HepG2 (cell line): ENCODE measurements around the gene SLC12A9. TPM values are rescaled to one million over a fixed set of nuclear protein-coding genes. Genes with fewer than 3 reads are reported as not detected.

ENCODE experiments used
- CEBPB ChIP-seq: IDR thresholded peaks from 2 replicates; pipeline ENCODE4 v1.6.1; 2011; ENCODE audit warnings: low read depth, low read length, improper control_type of control experiment, borderline replicate concordance
- ISX ChIP-seq: sonication (generic); formaldehyde crosslinking; conservative IDR thresholded peaks from 2 replicates; pipeline ENCODE4 v1.5.0; 2020; ENCODE audit warnings: missing genetic modification reagents
- JUN ChIP-seq: sonication (generic); formaldehyde crosslinking; IDR thresholded peaks from 2 replicates; pipeline ENCODE4 v1.4.0; 2020; ENCODE audit warnings: mild to moderate bottlenecking, missing genetic modification reagents
- KDM5B ChIP-seq: sonication (generic); formaldehyde crosslinking; IDR thresholded peaks from 2 replicates; pipeline ENCODE4 v1.4.0; 2020; ENCODE audit warnings: missing genetic modification reagents, mild to moderate bottlenecking, borderline replicate concordance
- LCORL ChIP-seq, 2 experiments: fragments of 450-650 bp in 1 of 2; sonication (generic) in 1 of 2; formaldehyde crosslinking in 1 of 2; IDR thresholded peaks; 2 replicates each; pipeline versions ENCODE4 v1.5.0 to v1.6.1; 2017 to 2020; ENCODE audit warnings: antibody characterized with exemption in 1 of 2, missing genetic modification reagents in 1 of 2
- MBNL3 ChIP-seq: fragments of 250-450 bp; sonication (Bioruptor Pico); conservative IDR thresholded peaks from 2 replicates; pipeline ENCODE4 v1.8.0; 2022; ENCODE audit warnings: mild to moderate bottlenecking, inconsistent platforms
- POLR2AphosphoS5 ChIP-seq: IDR thresholded peaks from 2 replicates; pipeline ENCODE4 v1.6.1; 2012; ENCODE audit warnings: low read depth, low read length
- PTBP1 ChIP-seq: fragments of 200-400 bp; formaldehyde crosslinking; IDR thresholded peaks from 2 replicates; pipeline ENCODE4 v1.6.1; 2018; ENCODE audit warnings: low read length, low read depth; ENCODE audit not compliant: poor library complexity, severe bottlenecking
- STAG1 ChIP-seq: sonication (generic); formaldehyde crosslinking; IDR thresholded peaks from 2 replicates; pipeline ENCODE4 v1.4.0; 2020; ENCODE audit warnings: missing genetic modification reagents
- TIGD3 ChIP-seq: sonication (generic); formaldehyde crosslinking; IDR thresholded peaks from 2 replicates; pipeline ENCODE4 v1.5.1; 2020; ENCODE audit warnings: mild to moderate bottlenecking, missing genetic modification reagents, borderline replicate concordance
- XRCC5 ChIP-seq: fragments of 200-400 bp; formaldehyde crosslinking; optimal IDR thresholded peaks from 2 replicates; pipeline ENCODE3; 2017; ENCODE audit warnings: mild to moderate bottlenecking, low read length
- ZBTB10 ChIP-seq: sonication (generic); formaldehyde crosslinking; IDR thresholded peaks from 2 replicates; pipeline ENCODE4 v1.4.0; 2020; ENCODE audit warnings: missing genetic modification reagents, borderline replicate concordance
- ZC3H13 ChIP-seq: sonication (generic); formaldehyde crosslinking; IDR thresholded peaks from 2 replicates; pipeline ENCODE4 v1.8.1; 2023; ENCODE audit warnings: mild to moderate bottlenecking, missing genetic modification reagents, moderate library complexity
- ZFP62 ChIP-seq: sonication (generic); formaldehyde crosslinking; IDR thresholded peaks from 2 replicates; pipeline ENCODE4 v1.4.0; 2020; ENCODE audit warnings: missing genetic modification reagents
- ZNF24 ChIP-seq: fragments of 450-650 bp; IDR thresholded peaks from 2 replicates; pipeline ENCODE4 v1.6.1; 2017; ENCODE audit warnings: antibody characterized with exemption, mild to moderate bottlenecking
- ZNF501 ChIP-seq: sonication (generic); formaldehyde crosslinking; IDR thresholded peaks from 2 replicates; pipeline ENCODE4 v1.5.1; 2020; ENCODE audit warnings: mild to moderate bottlenecking, moderate library complexity, missing genetic modification reagents
- ZSCAN25 ChIP-seq: sonication (generic); formaldehyde crosslinking; IDR thresholded peaks from 2 replicates; pipeline ENCODE4 v1.8.0; 2022; ENCODE audit warnings: mild to moderate bottlenecking, missing genetic modification reagents
- ZUFSP ChIP-seq: sonication (generic); formaldehyde crosslinking; IDR thresholded peaks from 2 replicates; pipeline ENCODE4 v1.9.0; 2021; ENCODE audit warnings: missing genetic modification reagents, mild to moderate bottlenecking, borderline replicate concordance
- polyA plus RNA-seq, 8 experiments: library from polyadenylated mRNA; depleted of rRNA in 3 of 8; stranded (reverse) in 7 of 8; unstranded in 1 of 8; fragments of >200 nt; fragmentation: Illumina TruSeq in 4 of 8; extraction: Trizol in 4 of 8; gene quantifications; 2 replicates each; pipeline versions ENCODE4 v1.2.1 to v1.2.3, GENCODE V29; 2011 to 2016; ENCODE audit warnings: low read depth in 4 of 8, missing spikeins in 1 of 8, mixed read lengths in 1 of 8; ENCODE audit not compliant: insufficient read depth in 1 of 8
- total RNA-seq, 5 experiments: library from RNA; depleted of rRNA; stranded (reverse); fragments of >200 nt; fragmentation: Illumina TruSeq; extraction: Trizol; gene quantifications; 2 replicates each; pipeline ENCODE4 v1.2.3, GENCODE V29; 2016; ENCODE audit warnings: low read depth in 1 of 5
- TF ChIP-seq, protein P1 (sequence below): sonication (generic); formaldehyde crosslinking; IDR thresholded peaks from 2 replicates; pipeline ENCODE4 v1.5.0; 2020; ENCODE audit warnings: mild to moderate bottlenecking, missing genetic modification reagents
- TF ChIP-seq, protein P2 (sequence below): sonication (generic); formaldehyde crosslinking; conservative IDR thresholded peaks from 2 replicates; pipeline ENCODE4 v1.4.0; 2020; ENCODE audit warnings: missing genetic modification reagents

The SLC12A9 gene
- total and polyA plus RNA-seq, 2 of the 13 experiments (the other 11 are each of a cell fraction or from before 2014, with no cell fraction given), result 8.7 to 16.6 TPM

- TF ChIP-seq ZBTB10 (CRISPR knock-in tag) (no peak), MBNL3 (CRISPR knock-in tag) (no peak), POLR2AphosphoS5 (no peak), TIGD3 (CRISPR knock-in tag) (no peak), KDM5B (CRISPR knock-in tag) (peak; percentile 44; the same call in 1 of the 2 replicates), ZC3H13 (CRISPR knock-in tag) (no peak), ISX (no peak), STAG1 (CRISPR knock-in tag) (no peak), XRCC5 (no peak), PTBP1 (no peak), CEBPB (peak; percentile 31; the same call in 1 of the 2 replicates), ZSCAN25 (CRISPR knock-in tag) (no peak), ZNF501 (CRISPR knock-in tag) (0 out of 2 replicates have a peak, but pooled peaks have one; percentile 4), ZUFSP (no peak), LCORL (IDR thresholded peaks at IDR 0.05) (no peak), LCORL (CRISPR knock-in tag; IDR thresholded peaks at IDR 0.05) (no peak), JUN (CRISPR knock-in tag) (no peak), ZFP62 (CRISPR knock-in tag) (no peak), ZNF24 (no peak)
- TF ChIP-seq, protein P1, sequence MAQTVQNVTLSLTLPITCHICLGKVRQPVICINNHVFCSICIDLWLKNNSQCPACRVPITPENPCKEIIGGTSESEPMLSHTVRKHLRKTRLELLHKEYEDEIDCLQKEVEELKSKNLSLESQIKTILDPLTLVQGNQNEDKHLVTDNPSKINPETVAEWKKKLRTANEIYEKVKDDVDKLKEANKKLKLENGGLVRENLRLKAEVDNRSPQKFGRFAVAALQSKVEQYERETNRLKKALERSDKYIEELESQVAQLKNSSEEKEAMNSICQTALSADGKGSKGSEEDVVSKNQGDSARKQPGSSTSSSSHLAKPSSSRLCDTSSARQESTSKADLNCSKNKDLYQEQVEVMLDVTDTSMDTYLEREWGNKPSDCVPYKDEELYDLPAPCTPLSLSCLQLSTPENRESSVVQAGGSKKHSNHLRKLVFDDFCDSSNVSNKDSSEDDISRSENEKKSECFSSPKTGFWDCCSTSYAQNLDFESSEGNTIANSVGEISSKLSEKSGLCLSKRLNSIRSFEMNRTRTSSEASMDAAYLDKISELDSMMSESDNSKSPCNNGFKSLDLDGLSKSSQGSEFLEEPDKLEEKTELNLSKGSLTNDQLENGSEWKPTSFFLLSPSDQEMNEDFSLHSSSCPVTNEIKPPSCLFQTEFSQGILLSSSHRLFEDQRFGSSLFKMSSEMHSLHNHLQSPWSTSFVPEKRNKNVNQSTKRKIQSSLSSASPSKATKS, result no peak
- TF ChIP-seq, protein P2, sequence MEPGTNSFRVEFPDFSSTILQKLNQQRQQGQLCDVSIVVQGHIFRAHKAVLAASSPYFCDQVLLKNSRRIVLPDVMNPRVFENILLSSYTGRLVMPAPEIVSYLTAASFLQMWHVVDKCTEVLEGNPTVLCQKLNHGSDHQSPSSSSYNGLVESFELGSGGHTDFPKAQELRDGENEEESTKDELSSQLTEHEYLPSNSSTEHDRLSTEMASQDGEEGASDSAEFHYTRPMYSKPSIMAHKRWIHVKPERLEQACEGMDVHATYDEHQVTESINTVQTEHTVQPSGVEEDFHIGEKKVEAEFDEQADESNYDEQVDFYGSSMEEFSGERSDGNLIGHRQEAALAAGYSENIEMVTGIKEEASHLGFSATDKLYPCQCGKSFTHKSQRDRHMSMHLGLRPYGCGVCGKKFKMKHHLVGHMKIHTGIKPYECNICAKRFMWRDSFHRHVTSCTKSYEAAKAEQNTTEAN (CRISPR knock-in tag), result no peak
Measured at GRCh38 chr7:100895956-100896731, 43.6 kb downstream of the SLC12A9 start (continued).
